Stimulated activated CD4-positive, alpha-beta T cell treated with anti-CD3 and anti-CD28 coated beads, Interleukin-4, amount 100 ng/mL, for 48 hours (primary cell): ENCODE data around the gene UBXN1.
"Not testable (repeated sequence)": the region's sequence is repeated elsewhere in the genome, so short reads cannot be mapped to it uniquely, and the experiment has no call there.

ENCODE experiments used
- DNase-seq, 2 donors: peaks; one replicate each; pipeline ENCODE4 v3.0.0-alpha.2; 2020; ENCODE audit warnings: low read depth in 2 of 2

Gene UBXN1

DNA sequence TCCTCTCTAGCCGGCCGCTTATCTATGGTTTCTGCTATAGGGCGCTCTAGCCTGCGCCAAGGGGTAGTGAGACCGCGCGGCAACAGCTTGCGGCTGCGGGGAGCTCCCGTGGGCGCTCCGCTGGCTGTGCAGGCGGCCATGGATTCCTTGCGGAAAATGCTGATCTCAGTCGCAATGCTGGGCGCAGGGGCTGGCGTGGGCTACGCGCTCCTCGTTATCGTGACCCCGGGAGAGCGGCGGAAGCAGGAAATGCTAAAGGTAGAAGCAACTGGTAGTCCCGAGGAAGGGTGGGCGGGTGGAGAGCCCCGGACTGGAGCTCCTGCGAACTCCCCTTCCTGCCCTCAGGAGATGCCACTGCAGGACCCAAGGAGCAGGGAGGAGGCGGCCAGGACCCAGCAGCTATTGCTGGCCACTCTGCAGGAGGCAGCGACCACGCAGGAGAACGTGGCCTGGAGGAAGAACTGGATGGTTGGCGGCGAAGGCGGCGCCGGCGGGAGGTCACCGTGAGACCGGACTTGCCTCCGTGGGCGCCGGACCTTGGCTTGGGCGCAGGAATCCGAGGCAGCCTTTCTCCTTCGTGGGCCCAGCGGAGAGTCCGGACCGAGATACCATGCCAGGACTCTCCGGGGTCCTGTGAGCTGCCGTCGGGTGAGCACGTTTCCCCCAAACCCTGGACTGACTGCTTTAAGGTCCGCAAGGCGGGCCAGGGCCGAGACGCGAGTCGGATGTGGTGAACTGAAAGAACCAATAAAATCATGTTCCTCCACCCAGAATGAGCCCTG, 7.1 kb downstream of the UBXN1 start, which contains the start of the genes LBHD1 and UQCC3:
TSS of gene LBHD1 (minus strand) at position 660 of the 782 bp plus-strand sequence. CDS start 2,236 bp downstream, outside the sequence.
TSS of gene UQCC3 (plus strand) at position 66 of the 782 bp plus-strand sequence. CDS start at position 139, 73 bp downstream.
- peak; percentile 60 to 70 for DNase-seq

DNA sequence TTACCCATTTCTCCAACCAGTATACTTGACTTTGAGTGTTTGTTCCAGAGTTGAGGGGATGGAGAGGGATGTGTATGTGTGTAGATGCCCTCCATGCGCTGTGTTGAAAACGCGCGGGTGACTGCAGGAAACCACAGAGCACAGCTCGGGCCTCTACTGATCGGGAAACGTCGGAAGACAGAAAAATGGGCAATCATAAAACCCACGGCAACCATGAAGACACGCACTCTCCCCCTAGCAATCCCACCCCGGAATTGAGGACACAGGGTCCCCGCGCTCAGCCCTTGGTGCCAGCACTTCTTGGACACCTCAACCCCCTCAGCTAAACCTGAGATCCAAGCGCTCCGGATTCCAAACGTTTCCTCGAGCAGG, 7.7 kb downstream of the UBXN1 start:
- DNase-seq: no peak

DNA sequence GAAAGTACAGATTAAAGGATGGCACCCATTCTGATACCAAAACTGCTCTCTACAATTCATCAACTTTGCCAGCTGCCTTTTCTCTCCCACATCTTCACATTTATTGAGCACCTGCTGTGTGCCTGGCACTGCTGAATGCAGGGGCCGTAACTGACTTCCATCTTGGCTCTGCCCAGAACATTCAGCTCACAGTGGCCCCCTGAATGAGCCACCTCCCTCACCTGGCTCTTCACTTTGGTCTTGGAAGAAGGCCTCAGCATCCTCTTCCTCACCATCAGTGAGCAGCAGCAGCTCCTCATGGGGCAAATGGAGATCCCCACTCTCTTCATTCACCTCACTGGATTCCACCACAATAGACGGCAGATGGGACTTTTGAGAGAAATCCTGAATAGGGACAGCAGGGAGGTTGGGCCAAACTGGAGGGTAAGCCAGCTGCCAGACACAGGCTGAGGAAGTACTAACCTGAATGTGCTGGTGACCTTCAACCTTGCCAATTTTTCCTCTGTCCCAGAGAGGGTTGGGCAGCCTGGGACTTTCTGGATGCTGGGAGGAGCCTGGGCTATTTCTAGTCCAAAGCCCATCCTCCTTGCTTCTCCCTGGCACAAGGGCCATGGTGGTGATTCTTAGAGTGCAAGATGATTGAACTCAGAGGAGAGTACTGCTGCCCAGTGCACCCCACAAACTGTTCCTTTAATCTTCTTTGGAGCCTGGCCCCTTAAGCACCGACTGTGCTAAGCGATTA, 9.3 kb downstream of the UBXN1 start:
- no peak for DNase-seq

DNA sequence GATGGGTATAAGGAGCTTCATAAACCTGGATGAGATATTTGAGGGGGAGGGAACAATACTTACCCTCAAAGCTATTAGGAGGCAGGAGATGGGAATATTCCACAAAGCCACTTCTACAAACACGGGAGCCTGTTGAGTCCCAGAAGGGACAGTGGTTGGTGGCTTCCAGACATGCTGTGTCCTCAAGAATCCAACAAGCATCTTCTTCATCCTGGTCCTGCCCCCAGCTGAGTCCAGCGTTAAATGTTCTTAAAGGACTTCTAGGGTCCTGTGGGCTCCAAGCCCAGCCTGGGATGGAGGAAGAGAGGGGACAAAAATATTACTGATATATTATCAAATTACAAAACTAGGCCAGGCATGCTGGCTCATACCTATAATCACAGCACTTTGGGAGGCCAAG, 11.4 kb downstream of the UBXN1 start:
- DNase-seq: no peak

DNA sequence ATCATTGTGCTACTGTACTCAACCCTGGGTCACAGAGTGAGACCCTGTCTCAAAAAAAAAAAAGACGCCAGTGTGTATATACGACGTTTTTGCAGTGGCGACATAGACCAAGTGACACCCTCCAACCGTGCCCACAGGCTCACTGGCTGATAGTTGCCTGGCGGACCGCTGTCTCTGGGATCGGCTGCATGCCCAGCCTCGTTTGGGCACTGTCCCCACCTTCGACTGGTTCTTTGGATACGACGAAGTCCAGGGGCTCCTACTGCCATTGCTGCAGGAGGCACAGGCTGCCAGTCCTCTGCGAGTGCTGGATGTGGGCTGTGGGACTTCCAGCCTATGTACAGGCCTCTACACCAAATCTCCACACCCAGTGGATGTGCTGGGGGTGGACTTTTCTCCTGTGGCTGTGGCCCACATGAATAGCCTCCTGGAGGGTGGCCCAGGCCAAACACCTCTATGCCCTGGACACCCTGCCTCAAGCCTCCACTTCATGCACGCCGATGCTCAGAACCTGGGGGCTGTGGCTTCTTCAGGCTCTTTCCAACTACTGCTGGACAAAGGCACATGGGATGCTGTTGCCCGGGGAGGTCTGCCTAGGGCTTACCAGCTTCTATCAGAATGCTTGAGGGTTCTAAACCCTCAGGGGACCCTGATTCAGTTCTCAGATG, 12.5 kb downstream of the UBXN1 start:
- no peak for DNase-seq

DNA sequence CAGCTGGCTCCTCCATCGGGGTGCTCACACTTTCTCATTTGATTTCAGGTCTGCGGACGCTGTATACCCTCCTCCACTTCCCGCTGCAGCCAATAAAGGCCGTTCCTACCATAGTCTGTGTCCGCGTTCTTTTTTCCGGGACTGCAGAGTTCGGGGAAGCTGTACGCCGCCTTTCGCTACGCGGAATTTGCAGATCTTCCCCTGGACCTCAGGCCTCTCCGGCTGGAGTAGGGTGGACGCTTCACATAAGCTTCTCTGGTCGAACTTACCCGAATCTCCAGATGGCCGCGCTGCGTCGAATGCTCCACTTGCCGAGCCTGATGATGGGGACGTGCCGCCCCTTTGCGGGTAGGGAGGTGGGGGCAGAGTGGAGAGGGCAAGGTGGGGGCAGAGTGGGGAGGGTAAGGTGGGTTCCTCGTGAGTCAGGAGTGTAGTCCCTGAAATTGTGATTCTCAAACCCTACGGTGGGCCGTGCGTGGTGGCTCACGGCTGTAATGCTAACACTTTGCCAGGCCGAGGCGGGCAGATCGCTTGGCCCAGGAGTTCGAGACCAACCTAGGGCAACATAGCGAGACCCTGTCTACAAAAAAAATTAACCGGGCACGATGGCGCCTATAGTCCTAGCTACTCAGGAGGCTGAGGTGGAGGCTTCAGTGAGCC, 13.1 kb downstream of the UBXN1 start:
- DNase-seq: peak; percentile 27 to 44

DNA sequence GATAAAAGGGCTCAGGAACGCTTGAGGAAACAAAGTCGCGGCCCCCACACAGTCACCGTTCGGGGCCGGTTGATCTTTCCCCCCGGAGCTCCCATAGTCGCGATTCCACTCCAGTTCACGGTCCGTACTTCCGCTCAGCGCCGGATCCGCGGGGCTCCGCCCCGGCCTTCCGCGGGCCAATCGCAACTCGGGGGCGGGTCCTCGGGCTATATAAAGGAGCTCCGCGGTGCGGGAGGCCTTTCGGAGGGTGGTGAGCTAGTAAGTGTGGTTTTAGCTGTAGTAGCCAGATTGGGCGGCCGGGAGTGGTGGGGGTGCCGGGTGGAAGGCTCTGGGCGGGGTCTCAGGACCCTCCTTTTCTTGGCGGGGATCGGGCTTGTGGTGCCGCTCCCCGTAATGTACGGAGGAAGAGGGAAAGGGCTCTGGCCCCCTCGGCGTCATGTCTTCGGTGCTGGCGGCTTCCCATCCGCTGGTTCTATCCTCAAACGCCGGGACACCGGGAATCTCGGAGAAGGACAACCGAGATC, 13.7 kb downstream of the UBXN1 start, which contains the start of the genes C11orf98 and CSKMT:
TSS of gene C11orf98 (minus strand) at position 136 of the 524 bp plus-strand sequence. CDS start at position 95, 41 bp downstream.
TSS of gene CSKMT (plus strand) at position 238 of the 524 bp plus-strand sequence. CDS start 568 bp downstream, outside the sequence.
- peak; percentile 93 to 95 for DNase-seq

DNA sequence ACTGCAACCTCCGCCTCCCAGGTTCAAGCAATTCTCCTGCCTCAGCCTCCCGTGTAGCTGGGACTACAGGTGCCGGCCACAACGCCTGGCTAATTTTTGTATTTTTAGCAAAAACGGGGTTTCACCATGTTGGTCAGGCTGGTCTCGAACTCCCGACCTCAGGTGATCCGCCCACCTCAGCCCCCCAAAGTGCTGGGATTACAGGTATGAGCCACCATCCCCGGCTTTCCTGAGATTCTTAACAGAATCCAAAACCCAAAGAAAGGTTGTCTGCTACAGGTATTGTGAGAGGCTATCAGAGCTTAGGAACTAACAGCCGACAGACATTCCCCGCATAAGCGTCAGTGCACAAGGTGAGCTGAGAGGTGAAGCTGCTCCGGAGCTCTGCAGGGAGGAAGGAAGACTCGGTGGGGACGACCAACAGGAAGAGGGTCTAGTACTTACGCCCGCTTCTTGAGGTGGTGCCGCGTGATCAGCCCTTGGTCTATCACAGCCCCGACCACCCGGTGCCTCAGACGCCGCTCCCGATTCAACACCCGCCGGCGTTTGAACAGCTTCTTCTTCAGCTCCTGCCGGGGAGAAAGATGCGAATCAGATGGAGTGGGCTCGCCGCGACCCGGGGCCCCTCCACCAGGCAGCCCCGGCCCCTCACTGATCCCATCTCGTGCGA, 14.3 kb downstream of the UBXN1 start:
- DNase-seq: peak; percentile 28 to 38

DNA sequence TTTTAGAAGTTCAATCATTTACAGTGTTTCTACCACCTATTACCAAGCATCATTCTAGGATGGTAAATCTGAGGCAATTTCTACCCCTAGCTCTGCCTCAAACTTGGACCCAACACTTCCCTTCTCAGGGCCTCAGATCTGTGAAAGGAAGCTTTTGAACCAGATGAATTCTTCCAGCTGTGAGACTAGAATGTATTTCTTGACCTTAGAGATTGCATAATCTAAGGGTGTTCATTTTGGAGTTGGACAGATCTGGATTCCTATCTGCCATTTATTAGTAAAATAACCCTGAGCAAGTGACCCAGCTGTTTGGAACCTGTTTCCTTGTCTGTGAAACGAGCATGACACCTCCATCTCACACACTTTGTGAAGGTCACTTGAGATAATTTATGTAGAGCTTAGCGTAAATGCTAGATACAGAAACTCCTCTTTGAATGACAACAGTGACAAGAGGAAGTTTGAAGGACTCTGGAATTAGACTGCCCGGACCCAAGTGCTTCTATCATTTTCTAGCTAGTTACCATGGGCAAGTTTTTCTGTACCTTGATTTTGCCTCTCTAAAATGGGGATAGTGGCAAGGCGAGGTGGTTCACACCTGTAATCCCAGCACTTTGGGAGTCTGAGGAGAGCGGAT, 22.0 kb downstream of the UBXN1 start:
- no peak for DNase-seq

DNA sequence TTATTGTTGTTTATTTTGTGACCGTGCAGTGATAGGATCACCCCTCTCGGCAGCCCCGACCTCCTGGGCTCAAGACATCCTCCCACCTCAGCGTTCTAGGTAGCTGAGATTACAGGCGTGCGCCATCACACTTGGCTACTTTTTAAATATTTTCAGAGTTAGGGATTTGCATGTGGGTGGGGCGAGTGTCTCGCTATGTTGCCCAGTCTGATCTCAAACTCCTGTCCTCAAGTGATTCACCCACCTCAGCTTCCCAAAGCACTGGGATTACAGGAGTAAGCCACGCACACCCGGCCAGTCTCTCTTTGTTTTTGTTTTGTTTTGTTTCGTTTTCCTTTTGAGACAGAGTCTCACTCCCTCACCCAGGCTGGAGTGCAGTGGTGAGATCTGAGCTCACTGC, 24.6 kb downstream of the UBXN1 start:
- no peak for DNase-seq

DNA sequence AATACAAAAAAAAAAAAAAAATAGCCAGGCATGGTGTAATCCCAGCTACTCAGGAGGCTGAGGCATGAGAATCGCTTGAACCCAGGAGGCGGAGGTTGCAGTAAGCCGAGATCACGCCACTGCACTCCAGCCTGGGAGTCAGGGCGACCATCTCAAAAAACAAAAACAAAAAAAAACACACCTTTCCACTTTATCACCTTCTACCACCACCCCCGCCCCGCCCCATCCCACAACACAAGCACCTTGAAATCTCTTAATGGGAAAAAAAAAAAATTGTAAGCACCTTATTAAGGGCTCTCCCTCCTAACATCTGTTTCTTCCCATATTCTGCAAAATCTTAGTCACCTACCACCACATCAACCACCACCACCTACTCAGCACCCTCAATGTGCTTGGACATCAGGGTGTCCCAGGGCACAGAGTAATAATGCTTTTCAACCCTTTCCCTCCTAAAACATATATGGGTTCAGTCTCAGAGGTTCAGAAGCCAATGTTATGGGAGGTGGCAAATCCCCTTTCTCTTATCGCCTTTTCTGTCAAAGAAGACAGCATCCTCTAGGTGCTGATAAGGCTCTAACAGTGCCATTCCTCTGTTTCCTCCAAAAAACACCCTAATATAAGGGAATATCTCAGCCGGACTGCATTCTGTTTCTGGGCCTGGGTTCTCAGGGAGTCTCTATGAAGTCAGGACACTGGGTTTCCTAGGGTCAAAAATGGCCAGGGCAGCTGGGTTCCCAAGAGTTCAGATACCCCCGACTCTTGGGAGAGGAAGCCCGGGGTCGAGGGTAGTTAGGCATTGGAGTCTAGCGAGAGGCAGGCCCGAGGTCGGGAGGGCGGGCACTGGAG, 26.5 kb downstream of the UBXN1 start:
- DNase-seq: no peak

DNA sequence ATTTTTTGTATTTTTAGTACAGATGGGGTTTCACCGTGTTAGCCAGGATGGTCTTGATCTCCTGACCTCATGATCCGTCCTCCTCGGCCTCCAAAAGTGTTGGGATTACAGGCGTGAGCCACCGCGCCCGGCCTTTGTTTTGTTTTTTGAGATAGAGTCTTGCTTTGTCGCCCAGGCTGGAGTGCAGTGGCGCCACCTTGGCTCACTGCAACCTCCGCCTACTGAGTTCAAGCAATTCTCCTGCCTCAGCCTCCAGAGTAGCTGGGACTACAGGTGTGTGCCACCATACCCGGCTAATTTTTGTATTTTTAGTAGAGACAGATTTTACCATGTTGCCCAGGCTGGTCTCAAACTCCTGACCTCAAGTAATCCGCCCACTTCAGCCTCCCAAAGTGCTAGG, 28.6 kb downstream of the UBXN1 start:
- DNase-seq: not testable (repeated sequence)

DNA sequence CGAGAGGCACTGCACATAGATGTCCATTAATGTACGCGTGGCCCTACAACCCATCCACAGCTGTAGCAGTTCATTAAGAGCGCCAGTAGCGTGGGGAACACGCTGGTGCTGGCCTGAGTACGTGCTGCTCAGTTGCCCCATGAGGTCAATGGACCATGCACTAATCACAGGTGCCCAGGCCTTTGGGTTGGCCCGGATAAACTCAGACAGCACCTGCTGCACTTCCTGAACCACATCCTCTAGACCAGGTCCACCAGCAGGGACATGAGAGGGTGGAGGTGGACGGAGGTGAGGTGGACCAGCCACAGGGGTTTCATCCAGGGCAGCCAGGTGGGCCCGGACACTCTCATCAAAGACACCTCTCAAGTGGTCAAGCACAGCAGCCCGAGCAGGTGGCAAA, 29.4 kb downstream of the UBXN1 start:
- DNase-seq: no peak

DNA sequence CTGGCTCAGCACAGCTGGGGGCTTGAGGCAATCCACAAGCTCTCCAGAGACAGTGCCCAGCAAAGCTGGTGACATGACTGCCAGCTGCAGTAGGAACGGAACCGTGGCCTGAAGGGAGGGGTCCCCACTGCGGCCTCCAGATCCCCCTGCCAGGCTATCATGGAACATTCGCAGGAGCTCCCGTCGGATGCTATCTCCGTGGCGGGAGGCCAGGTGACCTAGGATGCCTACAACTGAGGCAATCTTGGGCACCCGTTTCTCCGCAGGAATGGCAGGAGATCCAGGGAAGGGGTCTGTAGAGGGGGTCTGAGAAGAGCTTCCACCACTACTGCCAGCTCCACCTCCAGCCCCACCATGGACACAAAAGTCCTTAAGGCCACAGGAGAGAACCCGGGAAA, 29.9 kb downstream of the UBXN1 start:
- DNase-seq: no peak

DNA sequence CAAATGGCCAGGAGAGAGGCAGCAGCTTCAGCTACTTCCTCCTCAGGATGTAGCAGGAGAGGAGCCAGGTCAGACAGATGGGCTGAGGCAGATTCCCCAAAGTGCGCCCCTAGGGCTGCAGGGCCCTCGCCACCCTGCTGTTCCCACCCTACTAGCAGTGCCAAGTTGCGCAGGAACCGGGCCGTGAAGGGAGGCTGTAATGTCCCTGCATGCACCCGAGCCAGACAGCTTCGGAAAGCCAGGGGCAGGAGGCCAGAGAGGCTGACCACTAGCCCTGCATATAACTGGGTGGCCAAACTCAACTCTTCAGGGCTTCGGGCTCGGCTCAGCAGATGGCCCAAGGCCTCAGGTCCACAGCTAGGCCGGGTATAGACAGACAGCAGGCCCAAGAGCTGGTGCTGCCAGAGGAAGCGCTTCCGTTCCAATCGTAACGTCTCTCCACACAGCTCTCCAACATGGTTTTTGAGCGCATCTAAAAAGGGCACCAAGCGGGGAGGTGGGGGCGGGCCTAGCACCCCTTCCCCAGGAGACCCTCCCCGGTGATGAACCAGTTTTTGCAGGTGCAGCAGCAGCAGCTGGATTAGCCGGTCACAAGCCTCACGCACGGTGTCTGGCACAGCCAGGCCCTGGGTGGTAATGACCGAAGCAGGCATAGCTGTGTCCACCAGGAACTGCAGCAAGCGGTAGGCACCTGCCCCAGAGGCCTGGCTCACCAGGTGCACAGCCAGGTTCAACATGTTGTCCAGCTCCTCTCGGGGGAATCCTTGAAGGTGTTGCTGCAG, 30.5 kb downstream of the UBXN1 start:
- no peak for DNase-seq

DNA sequence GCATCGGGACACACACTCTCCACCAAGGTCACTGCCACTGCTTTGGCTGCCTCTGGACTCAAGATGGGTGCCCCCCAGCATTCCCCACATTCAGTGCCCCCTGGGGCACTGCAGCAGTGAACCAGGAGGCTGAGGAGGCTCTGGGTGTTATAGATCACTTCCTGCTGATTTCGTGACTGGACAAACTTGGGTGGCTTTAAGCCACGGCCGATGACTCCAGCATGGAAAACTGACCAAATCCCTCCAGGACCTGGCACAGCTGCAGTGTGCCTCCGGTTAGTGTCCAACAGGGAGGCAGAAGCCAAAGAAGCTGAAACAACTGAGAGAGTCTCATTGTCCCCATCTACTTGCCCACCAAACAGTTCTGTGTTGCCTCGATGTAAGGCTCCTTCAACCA, 31.3 kb downstream of the UBXN1 start:
- no peak for DNase-seq

DNA sequence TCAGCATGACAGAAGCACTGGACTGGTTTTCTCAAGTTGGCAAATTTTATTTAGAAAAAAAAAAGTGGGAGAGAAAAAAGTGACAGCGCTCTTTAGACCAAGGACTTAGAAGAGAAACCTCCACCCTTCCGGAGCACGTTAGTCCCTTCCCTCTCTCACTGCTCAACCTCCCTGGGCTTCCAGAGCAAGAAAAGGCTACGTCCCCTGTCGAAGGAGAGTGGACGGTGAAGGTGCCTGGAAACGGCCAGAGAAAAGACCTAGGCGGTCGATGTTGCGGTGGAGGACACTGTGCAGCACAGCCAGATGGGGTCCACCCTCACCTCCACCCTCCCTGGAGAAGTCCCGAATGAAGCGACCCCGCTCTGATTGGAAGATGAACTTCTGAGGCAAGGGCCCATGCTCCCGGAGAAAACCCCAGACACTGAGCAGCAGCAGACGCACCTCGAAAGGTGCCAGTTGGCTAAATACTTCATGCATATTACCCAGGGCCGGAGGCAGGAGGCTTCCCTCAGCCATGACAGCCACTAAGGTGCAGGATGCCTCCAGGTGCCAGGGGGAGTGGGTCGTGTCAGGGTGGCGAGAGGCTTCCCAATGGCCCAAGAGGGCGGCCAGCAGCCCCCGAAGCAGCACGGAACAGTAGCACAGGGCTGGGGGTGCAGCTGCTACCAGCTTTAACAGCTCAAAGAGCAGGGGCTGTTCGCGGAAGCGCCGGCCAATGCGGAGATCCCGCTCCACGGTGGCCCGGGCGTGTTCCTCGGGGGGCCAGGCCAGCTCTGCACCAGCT, 31.9 kb downstream of the UBXN1 start:
- DNase-seq: no peak
